ENCODE data around the gene KRT33A. TPM values are rescaled to one million over a fixed set of nuclear protein-coding genes. Genes with fewer than 3 reads are reported as not detected.

KRT33A gene
- total RNA-seq: not detected

GRCh38 chr17:41350381-41350878 lies at the start of gene KRT33A:
Gene KRT33A (minus strand): TSS chr17:41350828. CDS start chr17:41350767, 61 bp downstream.

GRCh38 chr17:41396996-41397660 lies 46.5 kb upstream of the KRT33A start, which contains the start of gene KRT31:
Gene KRT31 (minus strand): TSS chr17:41397608. CDS start chr17:41397539, 69 bp downstream.

GRCh38 chr17:41381943-41382342 lies 31.3 kb upstream of the KRT33A start, which contains the start of gene KRT34:
Gene KRT34 (minus strand): TSS chr17:41382306. CDS start chr17:41382246, 60 bp downstream.

GRCh38 chr17:41369713-41370112 lies 19.1 kb upstream of the KRT33A start, which contains the start of gene KRT33B:
Gene KRT33B (minus strand): TSS chr17:41369813. CDS start chr17:41369750, 63 bp downstream.

GRCh38 chr17:41315204-41315794 lies 35.3 kb downstream of the KRT33A start, which contains the start of gene KRTAP17-1:
Gene KRTAP17-1 (minus strand): TSS chr17:41315710. CDS start chr17:41315650, 60 bp downstream.

GRCh38 chr17:41308918-41309359 lies 41.7 kb downstream of the KRT33A start, which contains the start of gene KRTAP16-1:
Gene KRTAP16-1 (minus strand): TSS chr17:41309309. CDS start chr17:41309253, 56 bp downstream.

GRCh38 chr17:41301916-41302901 lies 48.4 kb downstream of the KRT33A start, which contains the start of gene KRTAP29-1:
Gene KRTAP29-1 (minus strand): TSS chr17:41302851. CDS start chr17:41302851, 0 bp downstream.

Other genes starting within 250 kb of the KRT33A start
- gene KRTAP4-16, start 248.6 kb downstream of the KRT33A start, total RNA-seq: not detected
- not detected for gene KRTAP4-9, start 245.4 kb downstream of the KRT33A start, total RNA-seq
- gene KRTAP4-11, start 232.5 kb downstream of the KRT33A start, total RNA-seq: not detected
- gene KRTAP4-12, start 226.6 kb downstream of the KRT33A start, total RNA-seq: not detected
- gene KRTAP4-6, start 210.3 kb downstream of the KRT33A start, total RNA-seq: not detected
- gene KRTAP4-5, start 201.0 kb downstream of the KRT33A start, total RNA-seq: not detected
- gene KRTAP4-4, start 190.1 kb downstream of the KRT33A start, total RNA-seq: not detected
- not detected for gene KRTAP4-3, start 182.6 kb downstream of the KRT33A start, total RNA-seq
- gene KRTAP4-2, start 172.6 kb downstream of the KRT33A start, total RNA-seq: not detected
- gene KRTAP4-1, start 165.9 kb downstream of the KRT33A start, total RNA-seq: not detected
- gene KRTAP9-1, start 160.9 kb downstream of the KRT33A start, total RNA-seq: not detected
- not detected for gene KRTAP9-2, start 124.2 kb downstream of the KRT33A start, total RNA-seq
- not detected for gene KRTAP9-3, start 118.4 kb downstream of the KRT33A start, total RNA-seq
- gene KRTAP9-8, start 112.8 kb downstream of the KRT33A start, total RNA-seq: 0.44 TPM
- gene KRTAP9-4, start 101.1 kb downstream of the KRT33A start, total RNA-seq: not detected
- gene KRTAP9-9, start 95.4 kb downstream of the KRT33A start, total RNA-seq: not detected
- gene KRTAP9-6, start 85.5 kb downstream of the KRT33A start, total RNA-seq: not detected
- not detected for gene KRTAP9-7, start 75.1 kb downstream of the KRT33A start, total RNA-seq
- gene KRTAP29-1, start 48.0 kb downstream of the KRT33A start, total RNA-seq: not detected
- gene KRTAP16-1, start 41.5 kb downstream of the KRT33A start, total RNA-seq: not detected
- not detected for gene KRTAP17-1, start 35.1 kb downstream of the KRT33A start, total RNA-seq
- not detected for gene KRT33B, start 19.0 kb upstream of the KRT33A start, total RNA-seq
- gene KRT34, start 31.5 kb upstream of the KRT33A start, total RNA-seq: not detected
- gene KRT31, start 46.8 kb upstream of the KRT33A start, total RNA-seq: not detected
- not detected for gene KRT37, start 73.8 kb upstream of the KRT33A start, total RNA-seq
- not detected for gene KRT38, start 90.2 kb upstream of the KRT33A start, total RNA-seq
- not detected for gene KRT32, start 116.6 kb upstream of the KRT33A start, total RNA-seq
- not detected for gene KRT35, start 130.3 kb upstream of the KRT33A start, total RNA-seq
- not detected for gene KRT36, start 139.1 kb upstream of the KRT33A start, total RNA-seq
- 200 TPM for gene KRT13, start 154.8 kb upstream of the KRT33A start, total RNA-seq
- gene KRT15, start 168.1 kb upstream of the KRT33A start, total RNA-seq: 80.3 TPM
- gene KRT19, start 177.5 kb upstream of the KRT33A start, total RNA-seq: 131 TPM
- gene KRT9, start 221.2 kb upstream of the KRT33A start, total RNA-seq: not detected
- 51.0 TPM for gene KRT14, start 236.1 kb upstream of the KRT33A start, total RNA-seq

Data from camera-type eye (tissue), 1 donor.